AG09319 (cell line): ENCODE results near the gene SLC38A11.

Experiments used
- DNase-seq: peaks from one replicate; pipeline ENCODE4 v3.0.0-alpha.2; 2010; ENCODE audit warnings: low read depth; ENCODE audit errors: extremely low read depth
- CTCF ChIP-seq: IDR thresholded peaks from 2 replicates; pipeline ENCODE4 v1.5.1; 2011; ENCODE audit warnings: low read depth, mild to moderate bottlenecking, inconsistent platforms, low read length, moderate library complexity

Gene SLC38A11

GRCh38 chr2:164953279-164953678, 2.0 kb downstream of the SLC38A11 start:
- DNase-seq = no peak
- TF ChIP-seq CTCF = no peak

- no peak for DNase-seq
- TF ChIP-seq CTCF = no peak
Observed at GRCh38 chr2:164952057-164952702, 3.1 kb downstream of the SLC38A11 start.

- no peak for TF ChIP-seq CTCF
- DNase-seq = no peak
Observed at GRCh38 chr2:164948540-164948939, 6.8 kb downstream of the SLC38A11 start.

GRCh38 chr2:164947281-164947680, 8.0 kb downstream of the SLC38A11 start:
- no peak for DNase-seq
- no peak for TF ChIP-seq CTCF

- DNase-seq = no peak
- TF ChIP-seq CTCF = no peak
Observed at GRCh38 chr2:164943289-164943688, 12.0 kb downstream of the SLC38A11 start.

- DNase-seq = no peak
- no peak for TF ChIP-seq CTCF
Observed at GRCh38 chr2:164937864-164938401, 17.4 kb downstream of the SLC38A11 start.

GRCh38 chr2:164935118-164936101, 19.9 kb downstream of the SLC38A11 start:
- DNase-seq = no peak
- TF ChIP-seq CTCF = no peak
